Measurements from ENCODE around the gene ITGB5. TPM values are rescaled to one million over a fixed set of nuclear protein-coding genes. Genes with fewer than 3 reads are reported as not detected.
A peak's percentile ranks its signal among the peaks of the same experiment; 100 is the strongest.

ITGB5 gene
- total RNA-seq, 6 donors from 2014 or later, result 81.5 to 145 (median 106) TPM

DNA sequence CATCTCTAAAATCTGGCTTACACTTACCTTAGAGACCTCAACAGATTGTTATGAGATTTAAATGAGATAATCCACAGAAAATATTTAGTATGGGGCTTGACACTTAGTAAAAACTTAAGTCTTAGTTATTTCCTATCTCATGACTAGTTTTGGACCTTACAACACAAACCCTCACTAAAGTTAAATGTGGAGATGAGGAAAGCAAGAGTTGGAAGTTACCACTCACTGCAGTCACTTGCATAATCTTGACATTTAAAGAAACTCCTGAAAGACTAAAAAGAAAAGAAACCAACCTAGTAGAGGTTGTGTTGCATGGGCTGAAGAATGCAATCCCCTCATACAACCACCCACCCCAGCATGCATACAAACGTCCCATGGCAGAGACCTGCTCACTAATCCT lies 40.1 kb downstream of the ITGB5 start:
- DNase-seq (no peak), ATAC-seq (ENCODE audit: low FRiP score in 2 of 2) (no peak)
- Histone ChIP-seq H3K9me3 (no peaks in the 10 kb centered on the region), H3K36me3 (peaks cover 0 to 15% (median 0%) of the 10 kb centered on the region in 4 donors), H3K4me1 (peaks cover 10 to 21% (median 17%) of the 10 kb centered on the region in 4 donors), H3K27ac (no peak overlapping the region), H3K4me3 (no peak overlapping the region), H3K27me3 (no peaks in the 10 kb centered on the region)
- 83 to 86% methylated on average over 1 of the region's 1 CpG for WGBS, 2 donors
- no peak for TF ChIP-seq POLR2A (IDR thresholded peaks at IDR 0.05)

DNA sequence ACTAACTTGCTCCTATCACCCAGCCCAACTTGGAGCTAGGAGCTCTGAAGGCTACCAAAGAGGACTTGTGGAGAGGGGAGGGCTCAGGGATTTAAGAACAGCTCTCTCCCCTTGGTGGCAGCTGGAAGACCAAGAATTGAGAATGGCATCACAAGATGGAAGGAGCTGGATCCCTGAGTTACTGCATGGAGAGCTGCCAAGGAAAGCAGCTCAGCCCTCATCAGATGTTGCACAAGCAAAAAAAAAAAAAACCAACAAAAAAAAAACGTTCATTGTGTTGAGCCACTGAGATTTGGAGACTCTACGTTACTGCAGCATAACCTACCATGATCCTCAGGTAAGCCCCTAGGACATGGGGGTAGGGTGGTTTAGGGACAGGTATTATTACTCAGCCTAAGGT lies 41.0 kb downstream of the ITGB5 start:
- Histone ChIP-seq H3K27ac (peak overlapping the region; percentile 60 to 83 (median 80)), H3K36me3 (peaks cover 0 to 15% (median 0%) of the 10 kb centered on the region in 4 donors), H3K4me1 (peaks cover 11 to 27% (median 21%) of the 10 kb centered on the region in 4 donors), H3K27me3 (no peaks in the 10 kb centered on the region), H3K9me3 (no peaks in the 10 kb centered on the region), H3K4me3 (no peak overlapping the region)
- ATAC-seq (ENCODE audit: low FRiP score in 2 of 2), result peak in 1 of 2 donors; percentile 59
- TF ChIP-seq POLR2A (IDR thresholded peaks at IDR 0.05), result no peak
- no peak for TF ChIP-seq EP300 (IDR thresholded peaks at IDR 0.05)
- no peak for TF ChIP-seq POLR2AphosphoS5 (IDR thresholded peaks at IDR 0.05)
- TF ChIP-seq, protein P1, sequence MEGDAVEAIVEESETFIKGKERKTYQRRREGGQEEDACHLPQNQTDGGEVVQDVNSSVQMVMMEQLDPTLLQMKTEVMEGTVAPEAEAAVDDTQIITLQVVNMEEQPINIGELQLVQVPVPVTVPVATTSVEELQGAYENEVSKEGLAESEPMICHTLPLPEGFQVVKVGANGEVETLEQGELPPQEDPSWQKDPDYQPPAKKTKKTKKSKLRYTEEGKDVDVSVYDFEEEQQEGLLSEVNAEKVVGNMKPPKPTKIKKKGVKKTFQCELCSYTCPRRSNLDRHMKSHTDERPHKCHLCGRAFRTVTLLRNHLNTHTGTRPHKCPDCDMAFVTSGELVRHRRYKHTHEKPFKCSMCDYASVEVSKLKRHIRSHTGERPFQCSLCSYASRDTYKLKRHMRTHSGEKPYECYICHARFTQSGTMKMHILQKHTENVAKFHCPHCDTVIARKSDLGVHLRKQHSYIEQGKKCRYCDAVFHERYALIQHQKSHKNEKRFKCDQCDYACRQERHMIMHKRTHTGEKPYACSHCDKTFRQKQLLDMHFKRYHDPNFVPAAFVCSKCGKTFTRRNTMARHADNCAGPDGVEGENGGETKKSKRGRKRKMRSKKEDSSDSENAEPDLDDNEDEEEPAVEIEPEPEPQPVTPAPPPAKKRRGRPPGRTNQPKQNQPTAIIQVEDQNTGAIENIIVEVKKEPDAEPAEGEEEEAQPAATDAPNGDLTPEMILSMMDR (IDR thresholded peaks at IDR 0.05), result no peak
- WGBS, 2 donors, result 47 to 57% methylated on average over 2 of the region's 2 CpGs
- no peak for DNase-seq

DNA sequence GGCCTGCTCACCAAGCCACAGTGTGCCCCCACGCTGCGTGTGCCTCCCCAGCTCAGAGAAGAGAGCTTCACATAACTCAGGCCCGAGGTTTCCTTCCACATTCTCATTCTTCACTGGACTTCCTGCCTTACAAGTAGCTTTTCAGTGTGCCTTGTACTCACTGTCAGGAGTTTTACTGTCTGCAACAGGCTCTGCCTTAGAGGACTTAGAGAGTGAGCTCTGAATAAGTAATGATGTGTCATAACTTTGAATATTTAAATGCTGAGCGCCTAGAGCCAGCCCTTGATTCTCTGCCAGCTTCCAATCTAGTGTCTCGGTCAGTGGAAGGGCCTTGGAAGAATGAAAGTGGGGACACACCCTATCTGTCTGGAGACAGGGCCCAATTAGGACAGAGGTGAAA lies 41.8 kb downstream of the ITGB5 start:
- 19 to 31% methylated on average over 3 to 5 of the region's 5 CpGs for WGBS, 2 donors
- peaks cover 0 to 15% (median 0%) of the 10 kb centered on the region in 4 donors for H3K36me3 ChIP-seq
- DNase-seq (peak; percentile 22 to 31), ATAC-seq (ENCODE audit: low FRiP score in 2 of 2) (peak; percentile 72 to 91)
- peak overlapping the region; percentile 74 to 83 (median 80) for H3K27ac ChIP-seq
- TF ChIP-seq, protein P1 (IDR thresholded peaks at IDR 0.05), result no peak
- TF ChIP-seq POLR2AphosphoS5 (IDR thresholded peaks at IDR 0.05), result no peak
- no peak for TF ChIP-seq POLR2A (IDR thresholded peaks at IDR 0.05)
- no peak overlapping the region for H3K4me3 ChIP-seq
- H3K4me1 ChIP-seq, result peaks cover 15 to 32% (median 20%) of the 10 kb centered on the region in 4 donors
- H3K9me3 ChIP-seq, result no peaks in the 10 kb centered on the region
- H3K27me3 ChIP-seq, result no peaks in the 10 kb centered on the region

DNA sequence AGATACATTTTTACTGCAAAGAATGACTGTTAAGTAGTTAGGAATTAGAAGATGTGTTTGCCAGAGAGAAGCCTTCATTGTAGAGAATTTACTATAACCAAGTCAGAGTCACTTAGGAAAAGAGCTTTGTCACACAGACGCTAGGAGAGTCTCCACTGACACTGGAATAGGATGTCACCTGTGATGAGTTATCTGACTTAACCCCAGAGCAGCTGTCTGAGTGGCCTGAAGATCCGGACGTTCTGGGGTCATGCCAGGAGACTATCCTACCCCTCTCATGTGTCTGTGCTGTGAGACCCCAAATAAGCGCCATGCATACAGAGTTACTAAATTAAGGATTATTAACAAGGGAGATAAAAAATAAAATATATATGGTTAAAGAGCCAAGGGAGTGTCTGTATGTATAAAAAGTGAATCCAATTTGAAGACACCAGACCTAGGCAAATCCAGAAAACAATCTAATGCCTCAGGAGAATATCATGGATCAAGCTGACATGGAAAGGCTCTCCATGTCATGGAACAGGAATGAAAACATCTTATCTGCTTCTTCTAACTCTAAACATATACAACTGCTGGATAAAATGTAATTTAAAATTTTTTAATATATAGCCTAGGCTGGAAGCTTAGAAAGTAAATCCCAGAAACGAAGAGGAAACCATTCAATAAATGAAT lies 43.5 kb downstream of the ITGB5 start:
- no peak overlapping the region for H3K27ac ChIP-seq
- ATAC-seq (ENCODE audit: low FRiP score in 2 of 2) (no peak), DNase-seq (no peak)
- no peak overlapping the region for H3K4me3 ChIP-seq
- H3K4me1 ChIP-seq, result peaks cover 15 to 32% (median 19%) of the 10 kb centered on the region in 4 donors
- no peaks in the 10 kb centered on the region for H3K27me3 ChIP-seq
- H3K9me3 ChIP-seq, result no peaks in the 10 kb centered on the region
- 88 to 90% methylated on average over 5 of the region's 5 CpGs for WGBS, 2 donors
- peaks cover 0 to 19% (median 0%) of the 10 kb centered on the region in 4 donors for H3K36me3 ChIP-seq
- TF ChIP-seq, protein P1 (IDR thresholded peaks at IDR 0.05), result no peak
- no peak for TF ChIP-seq POLR2A (IDR thresholded peaks at IDR 0.05)
- TF ChIP-seq POLR2AphosphoS5 (IDR thresholded peaks at IDR 0.05), result no peak
- no peak for TF ChIP-seq EP300 (IDR thresholded peaks at IDR 0.05)

DNA sequence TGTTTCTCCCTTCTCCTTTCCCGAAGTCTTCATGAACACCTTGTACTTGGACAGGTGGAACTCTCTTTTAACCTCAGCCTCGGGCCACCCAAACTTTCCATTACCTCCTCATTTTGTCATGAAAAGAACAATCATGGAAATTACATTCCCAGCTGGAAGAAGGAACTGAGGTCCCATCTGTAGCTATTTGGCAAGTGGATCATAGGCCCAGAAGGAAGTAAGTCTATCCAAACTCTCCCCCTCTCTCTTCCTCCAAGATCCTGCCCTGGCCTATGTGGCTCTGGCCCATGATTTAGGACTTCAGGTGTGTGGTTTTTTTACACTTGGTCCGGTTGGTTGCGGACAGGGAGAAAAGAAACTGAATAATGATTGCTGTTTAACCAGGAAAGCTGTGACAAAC lies 44.1 kb downstream of the ITGB5 start:
- 86 to 90% methylated on average over 4 of the region's 4 CpGs for WGBS, 2 donors
- peak overlapping the region in 1 of 4 donors; percentile 45 for H3K27ac ChIP-seq
- TF ChIP-seq POLR2A (IDR thresholded peaks at IDR 0.05) (no peak), EP300 (IDR thresholded peaks at IDR 0.05) (no peak), POLR2AphosphoS5 (IDR thresholded peaks at IDR 0.05) (no peak)
- TF ChIP-seq, protein P1 (IDR thresholded peaks at IDR 0.05), result no peak
- peaks cover 15 to 32% (median 22%) of the 10 kb centered on the region in 4 donors for H3K4me1 ChIP-seq
- H3K9me3 ChIP-seq, result no peaks in the 10 kb centered on the region
- DNase-seq (no peak), ATAC-seq (ENCODE audit: low FRiP score in 2 of 2) (no peak)
- H3K27me3 ChIP-seq, result no peaks in the 10 kb centered on the region
- H3K4me3 ChIP-seq, result no peak overlapping the region
- H3K36me3 ChIP-seq, result peaks cover 0 to 16% (median 0%) of the 10 kb centered on the region in 4 donors

Measured in upper lobe of left lung (tissue), 6 donors.